Measurements from ENCODE around the gene RAB36.
A peak's percentile ranks its signal among the peaks of the same experiment; 100 is the strongest.

Gene RAB36

DNA sequence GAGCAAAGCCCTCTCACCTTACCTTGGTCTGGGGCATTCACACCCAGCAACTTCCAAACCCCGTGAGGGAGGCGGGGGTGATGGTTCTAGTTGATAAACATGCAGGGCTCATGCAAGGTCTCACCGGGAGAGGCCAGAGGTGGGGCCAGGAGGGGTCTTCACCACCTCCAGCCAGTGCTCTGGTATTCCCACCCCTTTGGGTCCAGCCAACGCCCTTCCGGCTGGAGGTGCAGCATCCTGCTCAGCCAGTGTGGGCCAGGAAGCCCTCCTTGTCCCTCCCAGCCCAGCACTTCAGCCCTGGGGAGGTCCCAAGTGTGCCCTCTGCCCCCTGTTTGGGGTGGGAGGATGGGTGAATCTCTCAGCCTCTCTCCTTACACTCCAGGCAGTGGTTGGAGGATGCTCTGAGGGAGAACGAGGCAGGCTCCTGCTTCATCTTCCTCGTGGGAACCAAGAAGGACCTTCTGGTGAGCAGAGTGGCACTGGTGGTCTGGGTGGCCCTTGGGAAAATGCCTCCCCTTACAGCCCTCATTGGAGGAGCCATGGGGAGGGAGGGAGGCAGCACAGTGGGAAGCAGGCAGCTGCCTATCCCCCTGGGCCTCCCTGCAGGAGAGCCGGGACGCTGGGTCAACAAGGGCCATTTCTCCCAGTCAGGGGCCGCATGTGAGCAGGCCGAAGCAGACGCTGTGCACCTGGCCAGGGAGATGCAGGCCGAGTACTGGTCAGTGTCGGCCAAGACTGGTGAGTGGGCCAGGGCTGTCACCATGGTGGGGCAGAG is 13.4 kb downstream of the RAB36 start:
- DNase-seq = no peak

DNA sequence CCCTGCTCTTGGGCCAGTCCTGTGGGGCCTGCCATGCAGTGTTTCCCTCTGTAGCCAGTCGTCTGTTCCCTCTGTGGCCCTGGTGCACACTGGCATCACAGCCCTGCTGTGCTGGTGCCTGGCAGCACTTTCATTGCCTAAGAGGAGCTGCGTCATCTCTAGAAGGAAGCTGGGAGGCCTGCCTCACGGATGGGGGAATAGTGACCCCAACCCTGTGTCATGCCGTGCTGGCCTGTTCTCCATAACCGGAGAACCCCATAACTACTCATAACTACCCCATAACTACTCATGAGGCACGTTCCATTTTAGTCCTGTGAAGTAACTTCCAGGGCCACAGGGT is 14.0 kb downstream of the RAB36 start:
- DNase-seq = peak in 1 of 2 donors; percentile 17

GRCh38 chr22:23161029-23161428 is 15.8 kb downstream of the RAB36 start:
- DNase-seq = no peak

DNA sequence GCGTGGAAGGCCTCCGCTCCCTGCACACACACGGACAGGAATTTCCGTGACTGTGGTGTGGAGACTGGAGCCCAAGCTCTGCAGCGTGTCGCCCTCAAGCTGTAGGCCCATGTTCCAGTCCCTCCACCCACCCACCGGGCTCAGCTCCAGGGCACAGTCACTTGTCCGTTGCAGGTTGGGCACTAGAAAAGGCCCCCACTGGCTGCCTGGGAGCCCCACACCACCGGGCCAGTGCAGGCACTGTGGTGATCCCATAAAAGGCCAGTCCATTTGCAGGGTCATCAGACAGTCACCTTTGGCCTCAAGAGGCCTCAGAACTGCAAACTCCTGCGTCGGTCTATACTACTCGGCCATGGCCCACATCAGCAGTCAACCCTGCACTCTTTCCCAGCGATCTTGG is 16.3 kb downstream of the RAB36 start:
- no peak for DNase-seq

DNA sequence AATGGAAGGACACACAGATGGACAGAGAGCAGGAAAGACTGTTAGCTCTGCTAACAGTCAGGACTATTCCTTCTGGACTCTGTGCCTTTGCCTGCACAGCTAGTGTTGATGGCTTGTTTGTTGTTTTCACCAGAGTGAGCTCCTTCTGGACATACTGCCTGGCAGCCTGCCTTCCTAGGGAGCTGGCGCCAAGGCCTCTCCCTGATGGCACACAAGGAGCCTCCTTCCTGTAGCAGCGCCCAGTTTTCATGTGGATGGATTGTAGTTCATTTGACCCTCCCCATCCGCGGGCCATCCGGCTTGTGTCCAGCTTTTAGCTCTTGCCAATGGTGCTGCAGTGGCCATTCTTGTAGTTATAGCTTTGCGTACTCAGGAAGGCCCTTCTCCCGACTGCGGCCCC is 18.4 kb downstream of the RAB36 start:
- DNase-seq = no peak

- DNase-seq = no peak
Observed at GRCh38 chr22:23164091-23164490, 18.8 kb downstream of the RAB36 start.

GRCh38 chr22:23166042-23166831 is 21.0 kb downstream of the RAB36 start:
- no peak for DNase-seq

GRCh38 chr22:23166841-23167616 is 21.8 kb downstream of the RAB36 start:
- no peak for DNase-seq

- no peak for DNase-seq
Observed at GRCh38 chr22:23168391-23169042, 23.2 kb downstream of the RAB36 start.

- no peak for DNase-seq
Observed at GRCh38 chr22:23169043-23169406, 23.7 kb downstream of the RAB36 start.

GRCh38 chr22:23175817-23176644 is 30.8 kb downstream of the RAB36 start:
- no peak for DNase-seq

- no peak for DNase-seq
Observed at GRCh38 chr22:23176645-23177027, 31.4 kb downstream of the RAB36 start.

- no peak for DNase-seq
Observed at GRCh38 chr22:23177197-23177596, 31.9 kb downstream of the RAB36 start.

- DNase-seq = peak; percentile 58
Observed at GRCh38 chr22:23178512-23179254, 33.4 kb downstream of the RAB36 start.

DNA sequence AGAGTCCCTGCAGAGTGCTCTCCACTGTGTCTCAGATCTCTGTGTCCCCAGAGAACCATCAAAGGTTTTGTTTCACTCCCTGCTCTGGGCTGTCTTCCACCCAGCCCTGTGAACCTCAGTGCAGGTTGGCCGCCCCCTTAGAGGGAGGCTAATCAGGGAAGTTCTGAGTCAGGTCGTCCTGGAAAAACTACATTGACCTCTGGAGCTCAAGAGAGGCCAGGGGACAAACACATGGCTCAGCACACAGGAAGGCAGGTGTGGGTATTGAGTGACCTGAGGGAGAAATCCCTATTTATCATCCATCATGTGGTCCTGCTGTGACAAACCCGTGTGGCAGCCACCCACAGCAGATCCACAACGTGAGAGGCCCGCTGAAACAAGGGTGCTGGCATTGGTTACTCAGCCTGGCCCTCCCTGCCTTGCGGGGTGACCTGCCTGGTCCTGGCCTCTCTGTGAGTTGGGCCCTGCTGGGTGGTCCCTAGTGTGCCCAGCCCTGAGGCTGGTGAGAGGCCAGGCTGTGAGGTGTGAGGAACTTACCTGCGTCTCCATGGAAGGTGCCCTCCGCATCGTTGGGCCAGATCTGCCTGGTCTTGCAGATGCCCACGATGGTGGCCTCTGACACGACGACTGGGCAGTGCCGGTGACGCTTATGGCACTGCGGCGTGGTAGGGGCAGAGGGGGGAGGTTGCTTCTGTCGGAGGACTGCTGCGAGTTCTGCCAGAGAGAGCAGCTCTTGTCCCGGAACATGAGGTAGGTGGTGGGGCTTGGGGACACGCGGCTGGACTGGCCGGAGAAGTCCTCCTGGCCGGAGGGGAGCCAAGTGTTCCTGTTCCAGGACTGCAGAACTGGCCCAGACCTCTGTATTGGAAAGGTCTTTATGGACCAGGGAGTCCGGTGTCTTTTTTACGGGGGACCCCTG is 34.4 kb downstream of the RAB36 start:
- DNase-seq = no peak

- DNase-seq = peak; percentile 41 to 71
Observed at GRCh38 chr22:23180301-23180892, 35.1 kb downstream of the RAB36 start, which contains the start of gene BCR. TSS of gene BCR (plus strand) at chr22:23180509. CDS start at chr22:23180961, 452 bp downstream.

GRCh38 chr22:23180893-23181720 is 35.8 kb downstream of the RAB36 start:
- DNase-seq = no peak

GRCh38 chr22:23181721-23182308 is 36.5 kb downstream of the RAB36 start:
- DNase-seq = peak in 1 of 2 donors; percentile 12

Measured in inflammatory macrophage (primary cell).